Lung (tissue), 12 donors: ENCODE results near the gene MINDY4. TPM values are rescaled to one million over a fixed set of nuclear protein-coding genes. Genes with fewer than 3 reads are reported as not detected.

Source experiments
- ATAC-seq: fragments of 200-7000 bp; cut with Tn5 transposase; one replicate; pipeline ENCODE4 v1.9.1; 2020; ENCODE audit warnings: moderate number of reproducible peaks; ENCODE audit not compliant: insufficient read depth, low FRiP score
- DNase-seq, 3 donors: peaks; one replicate each; pipeline ENCODE4 v3.0.0-alpha.2; 2013 to 2017
- H3K27ac ChIP-seq, 2 donors: one replicate each; pipeline ENCODE4 v1.5.1; 2013; ENCODE audit warnings: mild to moderate bottlenecking in 2 of 2, moderate library complexity in 2 of 2, control low read depth in 1 of 2, inconsistent platforms in 1 of 2, low read depth in 1 of 2, low read length in 1 of 2
- H3K27me3 ChIP-seq, 3 donors: one replicate each; pipeline ENCODE4 v1.5.1; 2013; ENCODE audit warnings: low read length in 2 of 3; ENCODE audit not compliant: control insufficient read depth in 3 of 3, insufficient read depth in 3 of 3
- H3K36me3 ChIP-seq, 4 donors: one replicate each; pipeline ENCODE4 v1.5.1; 2013; ENCODE audit warnings: low read length in 4 of 4, mild to moderate bottlenecking in 1 of 4, moderate library complexity in 1 of 4; ENCODE audit not compliant: control insufficient read depth in 4 of 4, insufficient read depth in 4 of 4
- H3K4me1 ChIP-seq, 5 donors: one replicate each; pipeline ENCODE4 v1.5.1; 2013; ENCODE audit warnings: low read length in 5 of 5, mild to moderate bottlenecking in 2 of 5, moderate library complexity in 1 of 5; ENCODE audit not compliant: control insufficient read depth in 5 of 5, insufficient read depth in 5 of 5
- H3K4me3 ChIP-seq: one replicate; pipeline ENCODE4 v1.5.1; 2013; ENCODE audit warnings: mild to moderate bottlenecking, control low read depth, moderate library complexity
- H3K9ac ChIP-seq, 2 donors: one replicate each; pipeline ENCODE4 v1.5.1; 2013; ENCODE audit warnings: low read length in 2 of 2, control low read depth in 1 of 2; ENCODE audit not compliant: insufficient read depth in 1 of 2
- H3K9me3 ChIP-seq, 4 donors: one replicate each; pipeline ENCODE4 v1.5.1; 2013; ENCODE audit warnings: low read length in 3 of 4, mild to moderate bottlenecking in 1 of 4, moderate library complexity in 1 of 4; ENCODE audit not compliant: control insufficient read depth in 4 of 4, insufficient read depth in 3 of 4
- CTCF ChIP-seq: IDR thresholded peaks from 2 replicates; pipeline ENCODE4 v1.5.1; 2012; ENCODE audit warnings: mild to moderate bottlenecking; ENCODE audit errors: control extremely low read depth, extremely low read depth
- WGBS, 2 donors: extraction: QIAGEN DNeasy Blood & Tissue Kit; methylation state at CpG; one replicate each; pipeline ENCODE4 v1.1.7; 2013; 5-methylcytosine and 5-hydroxymethylcytosine counted together
- polyA plus RNA-seq, 2 donors: library from polyadenylated mRNA; stranded (reverse); fragments of 200-250 nt; gene quantifications; one replicate each; pipeline ENCODE4 v1.2.1, GENCODE V29; 2013
- total RNA-seq, 2 donors: library from RNA; depleted of rRNA in 1 of 2; stranded (reverse); fragments of >200 nt in 1 of 2; gene quantifications; one replicate each; pipeline ENCODE4 v1.2.1, GENCODE V29; 2014 to 2021
- donor health status: control.
- donor health status: control.
- donor health status: Bipolar disorder and iron deficiency.
- donor health status: healthy.
- donor health status: DM: yes; HTN: yes; CAD: no.

The MINDY4 gene
- total and polyA plus RNA-seq, 4 donors = 5.0 to 24.1 (median 10.7) TPM

- no peak for ATAC-seq
- no peak overlapping the region for H3K9ac ChIP-seq
Observed at GRCh38 chr7:30877015-30877769, 106.0 kb downstream of the MINDY4 start.

GRCh38 chr7:30877993-30878392, 106.8 kb downstream of the MINDY4 start:
- Histone ChIP-seq H3K9ac (no peak overlapping the region), H3K27me3 (no peaks in the 10 kb centered on the region), H3K27ac (no peak overlapping the region), H3K4me3 (no peak overlapping the region), H3K4me1 (peaks cover 0 to 14% (median 0%) of the 10 kb centered on the region in 5 donors), H3K36me3 (peaks cover 0 to 10% (median 7%) of the 10 kb centered on the region in 4 donors), H3K9me3 (peaks cover 0 to 6% (median 0%) of the 10 kb centered on the region in 4 donors)
- 84 to 93% methylated on average over 5 of the region's 5 CpGs for WGBS, 2 donors
- DNase-seq (no peak), ATAC-seq (no peak)
- TF ChIP-seq CTCF = no peak

More at GRCh38 chr7:30877015-30877769, 106.0 kb downstream of the MINDY4 start:
- peak overlapping the region; percentile 37 to 64 for H3K27ac ChIP-seq
- no peak for TF ChIP-seq CTCF
- H3K27me3 ChIP-seq = no peaks in the 10 kb centered on the region
- 66 to 72% methylated on average over 9 of the region's 9 CpGs for WGBS, 2 donors
- H3K36me3 ChIP-seq = peaks cover 0 to 17% (median 9%) of the 10 kb centered on the region in 4 donors
- DNase-seq = no peak
- peaks cover 0 to 6% (median 0%) of the 10 kb centered on the region in 4 donors for H3K9me3 ChIP-seq
- H3K4me3 ChIP-seq = no peak overlapping the region
- peaks cover 0 to 14% (median 0%) of the 10 kb centered on the region in 5 donors for H3K4me1 ChIP-seq

GRCh38 chr7:30879139-30880124, 108.2 kb downstream of the MINDY4 start:
- TF ChIP-seq CTCF = no peak
- 79 to 84% methylated on average over 14 of the region's 14 CpGs for WGBS, 2 donors
- DNase-seq (no peak), ATAC-seq (peak; percentile 29)
- H3K9me3 ChIP-seq = peaks cover 0 to 3% (median 0%) of the 10 kb centered on the region in 4 donors
- peaks cover 0 to 18% (median 0%) of the 10 kb centered on the region in 5 donors for H3K4me1 ChIP-seq
- H3K4me3 ChIP-seq = no peak overlapping the region
- no peak overlapping the region for H3K9ac ChIP-seq
- no peaks in the 10 kb centered on the region for H3K27me3 ChIP-seq
- no peak overlapping the region for H3K27ac ChIP-seq
- H3K36me3 ChIP-seq = peaks cover 0 to 10% (median 3%) of the 10 kb centered on the region in 4 donors
